CMK (cell line): ENCODE results near the gene DAW1.
"Not testable (repeated sequence)": the region's sequence is repeated elsewhere in the genome, so short reads cannot be mapped to it uniquely, and the experiment has no call there.

Source experiments
- DNase-seq: peaks from one replicate; pipeline ENCODE4 v3.0.0-alpha.2; 2010; ENCODE audit warnings: low read depth

Gene DAW1

DNA sequence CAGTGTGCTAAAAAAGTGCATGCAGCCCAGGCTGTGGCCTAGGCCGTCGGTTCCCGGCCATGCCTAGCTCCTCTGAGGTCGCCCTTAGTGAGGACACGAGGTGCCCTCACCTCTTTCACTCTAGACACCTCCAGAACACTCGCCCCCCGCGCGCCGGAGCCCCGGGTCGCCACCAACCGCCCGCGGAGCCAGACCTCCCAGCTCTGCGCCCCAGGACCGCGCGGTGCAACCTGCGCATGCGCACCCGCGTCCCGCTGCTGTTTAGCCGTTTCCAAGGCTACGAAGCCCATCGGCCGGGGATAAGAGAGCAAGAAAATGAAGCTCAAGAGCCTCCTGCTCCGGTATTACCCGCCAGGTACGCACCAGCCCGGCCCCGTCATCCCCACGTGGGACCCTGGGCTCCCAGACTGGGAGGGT, at the start of gene DAW1:
TSS of gene DAW1 (plus strand) at position 257 of the 417 bp plus-strand sequence. CDS start at position 316, 59 bp downstream.
- no peak for DNase-seq

DNA sequence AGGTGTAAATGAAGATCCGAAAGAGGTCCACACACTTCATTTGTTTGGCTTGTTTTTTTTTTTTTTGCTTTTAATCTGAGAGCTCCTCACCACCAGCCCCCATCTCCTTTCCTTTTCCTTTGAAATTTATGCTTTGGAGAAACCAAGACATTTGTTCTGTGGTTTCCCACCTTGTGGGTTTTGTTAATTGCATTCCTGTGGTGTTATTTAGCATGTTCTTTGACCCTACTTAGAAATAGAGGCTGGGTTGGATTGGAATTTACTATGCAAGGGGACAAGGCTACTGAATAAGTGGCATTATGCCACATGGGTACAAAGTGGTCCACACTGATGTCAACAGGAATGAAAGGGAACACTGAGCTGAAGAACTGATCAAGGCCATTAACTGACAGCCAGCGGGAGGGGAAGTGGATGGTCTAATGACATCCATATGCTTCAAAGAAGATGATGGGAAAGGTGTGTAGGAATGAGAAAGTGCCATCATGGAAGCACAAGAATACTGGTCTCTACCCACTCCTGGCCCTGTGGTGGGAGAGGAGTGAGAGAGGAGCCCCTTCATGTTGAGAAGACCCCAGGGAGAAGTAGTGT, 48.9 kb upstream of the DAW1 start:
- DNase-seq: no peak

DNA sequence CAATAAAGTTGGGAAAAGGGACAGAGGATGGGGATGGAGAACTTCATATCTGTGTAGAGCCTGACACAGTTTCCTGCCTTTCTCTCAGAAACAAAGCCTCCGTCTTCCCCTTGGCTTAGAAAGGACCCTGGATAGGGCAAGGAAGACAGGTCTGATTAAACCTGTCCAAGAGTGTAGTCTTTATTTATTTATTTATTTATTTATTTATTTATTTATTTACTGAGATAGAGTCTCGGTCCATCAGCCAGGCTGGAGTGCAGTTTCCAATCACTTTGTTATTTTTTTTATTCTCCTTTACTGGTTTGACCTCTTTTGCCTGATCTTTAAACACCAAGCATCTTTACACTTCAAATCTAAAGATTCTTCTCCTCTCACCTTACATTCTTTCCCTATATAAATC, 47.5 kb upstream of the DAW1 start:
- DNase-seq: no peak

GRCh38 chr2:227824711-227825110, 46.7 kb upstream of the DAW1 start:
- DNase-seq: no peak

- DNase-seq: no peak
These were observed 45.4 kb upstream of the DAW1 start for GRCh38 chr2:227826019-227826521.

DNA sequence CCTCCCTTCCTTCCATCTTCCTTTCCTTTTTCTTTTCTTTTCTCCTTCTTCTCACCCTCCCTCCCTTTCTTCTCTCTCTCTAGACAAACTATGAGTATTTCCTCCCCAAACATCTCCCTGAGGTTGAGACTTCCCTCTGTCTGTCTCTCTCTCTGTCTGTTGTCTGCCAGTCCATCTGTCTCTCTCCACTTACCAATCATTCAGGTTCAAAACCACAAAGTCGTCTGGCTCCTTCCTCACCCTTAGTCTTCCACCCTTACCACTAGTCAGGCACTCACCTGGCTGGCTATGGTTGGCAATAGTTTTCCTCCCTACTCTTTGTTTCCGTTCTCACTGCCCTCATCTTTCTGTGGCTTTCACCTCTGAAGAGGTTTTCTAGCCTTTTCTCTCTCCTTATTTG, 44.9 kb upstream of the DAW1 start:
- no peak for DNase-seq

GRCh38 chr2:227827143-227827542, 44.3 kb upstream of the DAW1 start:
- no peak for DNase-seq

GRCh38 chr2:227828477-227828912, 42.9 kb upstream of the DAW1 start:
- DNase-seq: no peak

- DNase-seq: no peak
These were observed 42.1 kb upstream of the DAW1 start for GRCh38 chr2:227829337-227829736.

GRCh38 chr2:227834423-227834822, 37.0 kb upstream of the DAW1 start:
- no peak for DNase-seq

DNA sequence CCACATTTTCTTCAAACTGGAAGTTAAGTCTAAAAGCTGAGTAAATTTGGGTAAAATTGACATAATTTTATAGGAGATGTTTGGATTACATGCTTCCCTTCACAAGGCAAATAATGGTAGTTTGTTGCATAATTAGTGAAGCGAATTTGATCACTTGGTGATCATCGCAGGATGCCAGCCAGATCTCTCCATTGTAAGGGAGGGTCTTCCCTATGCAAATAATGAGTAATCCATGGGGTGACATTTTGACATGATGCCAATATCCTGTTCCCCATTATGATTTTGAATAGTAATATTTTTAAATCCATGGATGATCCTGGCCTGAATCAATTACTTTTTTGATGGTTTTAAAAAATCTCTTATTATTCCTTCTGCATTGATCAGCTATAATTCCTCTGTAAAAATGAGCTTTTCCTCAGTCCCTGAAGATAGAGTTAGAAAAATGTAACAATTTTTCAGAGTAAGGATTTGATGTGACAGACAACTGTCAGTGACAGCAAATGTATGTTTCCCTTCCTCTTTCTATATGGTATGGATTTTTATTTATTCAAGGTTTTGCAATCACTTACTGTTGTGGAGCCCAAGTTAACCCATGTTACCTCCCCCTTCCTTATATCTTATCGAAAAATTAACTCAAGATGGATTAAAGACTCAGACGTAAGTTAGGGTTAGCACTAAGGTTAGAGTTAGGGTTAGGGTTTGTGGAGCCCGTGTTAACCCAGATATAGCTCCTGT, 36.3 kb upstream of the DAW1 start:
- no peak for DNase-seq

DNA sequence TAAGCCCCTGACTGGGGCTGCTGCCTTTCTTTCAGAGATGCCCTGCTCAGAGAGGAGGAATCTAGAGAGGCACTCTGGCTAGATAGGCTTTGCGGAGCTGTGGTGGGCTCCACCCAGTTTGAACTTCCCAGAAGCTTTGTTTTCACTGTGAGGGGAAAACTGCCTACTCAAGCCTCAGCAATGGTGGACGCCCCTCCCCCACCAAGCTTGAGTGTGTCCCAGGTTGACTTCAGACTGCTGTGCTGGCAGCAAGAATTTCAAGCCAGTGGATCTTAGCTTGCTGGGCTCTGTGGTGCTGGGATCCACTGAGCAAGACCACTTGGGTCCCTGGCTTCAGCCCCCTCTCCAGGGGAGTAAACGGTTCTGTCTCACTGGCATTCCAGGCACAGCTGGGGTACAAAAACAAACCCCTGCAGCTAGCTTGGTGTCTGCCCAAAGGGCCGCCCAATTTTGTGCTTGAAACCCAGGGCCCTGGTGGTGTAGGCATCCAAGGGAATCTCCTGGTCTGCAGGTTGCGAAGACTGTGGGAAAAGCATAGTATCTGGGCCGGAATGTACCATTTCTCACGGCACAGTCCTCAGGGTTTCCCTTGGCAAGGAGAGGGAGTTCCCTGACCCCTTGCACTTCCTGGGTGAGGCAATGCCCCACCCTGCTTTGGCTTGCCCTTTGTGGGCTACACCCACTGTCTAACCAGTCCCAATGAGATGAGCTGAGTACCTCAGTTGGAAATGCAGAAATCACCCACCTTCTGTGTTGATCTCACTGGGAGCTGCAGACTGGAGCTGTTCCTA, 31.9 kb upstream of the DAW1 start:
- not testable (repeated sequence) for DNase-seq

- DNase-seq: no peak
These were observed 24.6 kb upstream of the DAW1 start for GRCh38 chr2:227846831-227847230.

GRCh38 chr2:227848146-227848545, 23.3 kb upstream of the DAW1 start:
- DNase-seq: no peak

GRCh38 chr2:227848586-227848985, 22.8 kb upstream of the DAW1 start:
- DNase-seq: no peak

DNA sequence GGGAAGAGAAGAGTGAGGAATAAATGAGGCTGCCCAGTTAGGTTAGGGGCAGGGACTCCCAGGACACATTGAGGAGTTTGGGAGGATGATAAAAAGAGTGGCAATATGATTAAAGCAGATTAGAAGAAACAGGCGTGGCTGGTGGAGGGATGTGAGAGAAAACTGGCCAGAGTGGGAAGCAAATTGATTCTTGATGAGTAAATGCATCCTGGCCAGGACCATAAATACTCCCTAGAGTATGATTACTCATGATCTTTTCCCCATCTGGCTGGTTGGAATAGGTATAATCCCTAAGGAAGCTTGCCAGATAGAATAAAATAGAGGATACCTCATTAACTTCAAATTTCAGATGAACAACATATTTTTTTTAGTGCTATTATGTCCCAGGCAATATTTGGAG, 21.5 kb upstream of the DAW1 start:
- no peak for DNase-seq

DNA sequence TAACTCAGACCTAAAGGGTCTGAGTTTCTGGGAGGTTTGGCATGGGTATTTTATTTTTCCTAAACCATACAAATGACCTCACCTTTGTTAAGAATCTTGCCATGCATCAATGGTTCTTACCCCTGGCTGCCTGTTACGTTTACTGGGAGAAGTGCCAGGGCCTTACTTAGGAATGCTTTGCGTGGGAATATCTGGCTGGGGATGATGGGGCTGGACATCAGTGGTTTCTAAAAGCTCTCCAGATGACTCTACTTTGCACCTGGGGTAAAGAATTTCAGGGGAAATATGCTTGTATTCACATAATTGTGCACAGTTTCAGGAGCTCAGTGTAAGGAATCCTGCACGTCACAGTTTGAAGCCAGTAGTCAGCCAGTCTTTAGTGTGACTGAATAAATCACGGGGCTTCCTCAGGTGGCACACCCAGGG, 18.2 kb upstream of the DAW1 start:
- no peak for DNase-seq

DNA sequence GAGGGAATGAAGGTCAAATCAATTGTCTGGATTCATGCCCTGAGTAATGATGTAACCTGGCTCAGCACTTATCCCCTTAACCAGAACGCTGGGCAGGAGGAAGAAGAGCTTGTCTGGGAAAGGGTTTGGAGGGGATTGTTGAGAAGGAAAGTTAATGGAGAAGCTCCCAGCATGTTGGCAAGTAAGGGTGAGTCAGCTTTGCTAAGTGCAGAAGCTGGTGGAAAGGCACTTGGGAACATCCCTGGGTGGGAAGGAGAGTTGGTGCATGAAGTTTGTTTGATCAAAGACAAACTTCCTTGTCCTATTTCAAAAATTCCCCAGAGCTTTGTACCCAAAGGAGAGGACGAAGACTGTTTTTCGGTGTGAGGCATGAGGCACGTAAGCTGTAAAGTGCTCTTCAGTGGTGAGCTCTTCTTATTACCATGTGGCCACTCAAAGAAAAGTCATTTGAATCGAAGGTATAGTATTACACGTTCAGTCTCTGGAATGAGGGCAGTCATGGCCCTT, 17.6 kb upstream of the DAW1 start:
- DNase-seq: no peak

GRCh38 chr2:227855440-227855839, 16.0 kb upstream of the DAW1 start:
- DNase-seq: no peak

- no peak for DNase-seq
These were observed 14.7 kb upstream of the DAW1 start for GRCh38 chr2:227856697-227857096.

DNA sequence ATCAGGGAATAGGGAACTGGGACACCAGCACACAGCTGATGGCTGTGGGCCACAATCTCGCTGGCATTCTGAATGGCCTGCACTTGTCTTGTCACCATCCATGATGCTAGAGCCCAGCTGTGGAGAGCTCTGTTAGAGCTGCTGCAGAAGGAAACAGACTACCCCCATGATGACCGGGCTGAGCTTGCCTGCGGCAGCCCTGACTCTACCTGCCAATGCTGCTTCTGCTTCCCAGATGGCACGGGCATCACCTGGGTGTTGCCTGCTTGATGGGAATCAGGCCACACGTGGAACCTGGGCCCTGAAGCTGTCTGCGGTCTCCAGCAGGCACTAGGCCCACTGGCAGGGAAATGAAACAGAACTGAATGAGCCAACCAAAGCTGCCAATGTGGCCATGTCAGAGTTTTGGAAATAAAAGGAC, 11.2 kb upstream of the DAW1 start:
- DNase-seq: no peak

- no peak for DNase-seq
These were observed 10.4 kb upstream of the DAW1 start for GRCh38 chr2:227861011-227861410.
